Measurements from ENCODE around the gene SNAI1.
"Not testable (repeated sequence)": the region's sequence is repeated elsewhere in the genome, so short reads cannot be mapped to it uniquely, and the experiment has no call there.

The SNAI1 gene

GRCh38 chr20:49987015-49987867 lies 4.5 kb downstream of the SNAI1 start:
- no peak for DNase-seq

- no peak for DNase-seq
Measured at GRCh38 chr20:49987868-49988690, 5.3 kb downstream of the SNAI1 start.

GRCh38 chr20:49989234-49990065 lies 6.7 kb downstream of the SNAI1 start:
- DNase-seq: no peak

- no peak for DNase-seq
Measured at GRCh38 chr20:49990271-49990720, 7.5 kb downstream of the SNAI1 start.

- DNase-seq: no peak
Measured at GRCh38 chr20:49993301-49993751, 10.5 kb downstream of the SNAI1 start.

- DNase-seq: no peak
Measured at GRCh38 chr20:49995586-49995985, 12.8 kb downstream of the SNAI1 start.

GRCh38 chr20:49998478-49999188 lies 15.9 kb downstream of the SNAI1 start:
- not testable (repeated sequence) for DNase-seq

- DNase-seq: no peak
Measured at GRCh38 chr20:49999329-49999728, 16.5 kb downstream of the SNAI1 start.

- DNase-seq: not testable (repeated sequence)
Measured at GRCh38 chr20:50000548-50001222, 17.9 kb downstream of the SNAI1 start.

- DNase-seq: no peak
Measured at GRCh38 chr20:50001784-50002311, 19.1 kb downstream of the SNAI1 start.

- DNase-seq: no peak
Measured at GRCh38 chr20:50003253-50003656, 20.5 kb downstream of the SNAI1 start.

GRCh38 chr20:50004229-50004628 lies 21.4 kb downstream of the SNAI1 start:
- no peak for DNase-seq

- no peak for DNase-seq
Measured at GRCh38 chr20:50005471-50005981, 22.7 kb downstream of the SNAI1 start.

- DNase-seq: no peak
Measured at GRCh38 chr20:50007369-50007768, 24.6 kb downstream of the SNAI1 start.

GRCh38 chr20:50008007-50008406 lies 25.2 kb downstream of the SNAI1 start:
- no peak for DNase-seq

- DNase-seq: no peak
Measured at GRCh38 chr20:50009521-50010454, 27.0 kb downstream of the SNAI1 start.

GRCh38 chr20:50011597-50011996 lies 28.8 kb downstream of the SNAI1 start:
- DNase-seq: not testable (repeated sequence)

GRCh38 chr20:50012282-50013263 lies 29.8 kb downstream of the SNAI1 start:
- DNase-seq: no peak

- DNase-seq: no peak
Measured at GRCh38 chr20:50013976-50014375, 31.2 kb downstream of the SNAI1 start.
